GM12891 (cell line): ENCODE results near the gene GLIS1.

ENCODE experiments used
- DNase-seq: peaks from one replicate; pipeline ENCODE4 v3.0.0; 2011; ENCODE audit warnings: low spot score; ENCODE audit not compliant: insufficient read length
- FAIRE-seq: peaks from 2 replicates; lab custom pipeline; 2011; peaks lifted over from hg19 to GRCh38; lab: Jason Lieb, UNC
- PAX5 ChIP-seq: IDR thresholded peaks from 2 replicates; pipeline ENCODE4 v1.6.1; 2011; ENCODE audit warnings: low read length, moderate library complexity, mild to moderate bottlenecking; ENCODE audit not compliant: insufficient read depth, severe bottlenecking
- POLR2A ChIP-seq: IDR thresholded peaks from 2 replicates; pipeline ENCODE4 v1.6.1; 2011; ENCODE audit warnings: low read depth, low read length, control low read depth
- POLR2AphosphoS5 ChIP-seq: IDR thresholded peaks from 2 replicates; pipeline ENCODE4 v1.6.1; 2011; ENCODE audit warnings: low read depth, low read length, control low read depth
- POU2F2 ChIP-seq: IDR thresholded peaks from 2 replicates; pipeline ENCODE4 v1.6.1; 2011; ENCODE audit warnings: low read depth, mild to moderate bottlenecking, control low read depth, low read length, moderate library complexity
- SPI1 ChIP-seq: IDR thresholded peaks from 2 replicates; pipeline ENCODE4 v1.6.1; 2011; ENCODE audit warnings: low read depth, low read length, control low read depth
- TAF1 ChIP-seq: IDR thresholded peaks from 2 replicates; pipeline ENCODE4 v1.6.1; 2011; ENCODE audit warnings: low read depth, low read length, control low read depth

GLIS1 gene

GRCh38 chr1:53672785-53673184 is 66.2 kb downstream of the GLIS1 start:
- DNase-seq (no peak), FAIRE-seq (no peak)
- TF ChIP-seq SPI1 (no peak), TAF1 (no peak), POU2F2 (no peak), POLR2A (no peak), POLR2AphosphoS5 (no peak), PAX5 (no peak)

DNA sequence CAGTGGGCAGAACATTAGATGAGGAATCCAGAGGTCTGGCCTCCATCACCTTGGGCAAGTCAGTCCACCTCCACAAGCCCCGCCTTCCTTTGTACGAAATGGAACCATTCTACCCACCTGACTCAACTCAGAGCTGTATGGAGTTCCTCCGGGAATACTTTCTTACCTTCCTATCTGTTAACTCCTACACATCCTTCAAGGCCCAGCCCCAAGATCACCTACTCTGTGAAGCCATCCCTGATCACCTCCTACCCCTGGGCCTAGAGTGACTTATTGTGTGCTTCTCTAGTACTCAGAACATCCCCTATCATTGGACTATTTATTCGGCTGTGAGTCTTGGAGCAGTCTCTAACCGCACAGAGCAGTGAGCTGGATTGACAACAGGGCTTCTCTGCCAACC is 66.7 kb downstream of the GLIS1 start:
- DNase-seq (no peak), FAIRE-seq (no peak)
- TF ChIP-seq POLR2AphosphoS5 (no peak), TAF1 (no peak), SPI1 (no peak), POU2F2 (no peak), PAX5 (no peak), POLR2A (no peak)

GRCh38 chr1:53669621-53670191 is 69.3 kb downstream of the GLIS1 start:
- no peak for TF ChIP-seq POLR2A
- TF ChIP-seq POU2F2: no peak
- no peak for TF ChIP-seq POLR2AphosphoS5
- no peak for TF ChIP-seq TAF1
- TF ChIP-seq PAX5: no peak
- no peak for TF ChIP-seq SPI1
- DNase-seq (no peak), FAIRE-seq (no peak)

GRCh38 chr1:53666566-53666965 is 72.4 kb downstream of the GLIS1 start:
- no peak for DNase-seq
- FAIRE-seq: no peak
- TF ChIP-seq POLR2A (no peak), SPI1 (no peak), POLR2AphosphoS5 (no peak), PAX5 (no peak), POU2F2 (no peak), TAF1 (no peak)

GRCh38 chr1:53665996-53666395 is 73.0 kb downstream of the GLIS1 start:
- DNase-seq: no peak
- FAIRE-seq: no peak
- TF ChIP-seq PAX5: no peak
- TF ChIP-seq SPI1: no peak
- no peak for TF ChIP-seq POLR2A
- TF ChIP-seq POU2F2: no peak
- no peak for TF ChIP-seq TAF1
- TF ChIP-seq POLR2AphosphoS5: no peak

GRCh38 chr1:53663529-53664300 is 75.2 kb downstream of the GLIS1 start:
- no peak for TF ChIP-seq POLR2AphosphoS5
- TF ChIP-seq POU2F2: no peak
- no peak for TF ChIP-seq TAF1
- TF ChIP-seq POLR2A: no peak
- no peak for TF ChIP-seq SPI1
- TF ChIP-seq PAX5: no peak
- FAIRE-seq: no peak
- DNase-seq: no peak

DNA sequence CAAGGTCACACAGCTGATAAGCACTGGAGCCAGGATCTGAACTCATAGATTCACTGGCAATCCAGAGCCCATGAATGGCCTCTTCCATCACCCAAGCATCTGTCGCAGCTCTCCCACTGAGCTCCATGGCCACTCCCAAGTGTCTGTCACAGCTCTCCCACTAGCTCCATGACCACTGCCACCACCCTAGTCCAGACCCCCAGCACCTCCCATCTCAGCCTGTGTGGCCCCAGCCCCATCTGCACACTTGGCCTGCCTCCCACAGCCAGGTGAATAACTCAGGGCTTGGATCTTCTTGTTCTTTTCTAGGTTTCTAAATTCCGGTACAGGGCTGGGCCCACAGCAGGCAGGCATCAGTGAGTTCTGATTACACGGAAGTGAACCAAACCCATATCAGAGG is 76.0 kb downstream of the GLIS1 start:
- FAIRE-seq: no peak
- TF ChIP-seq POU2F2 (no peak), POLR2A (no peak), SPI1 (no peak), PAX5 (no peak), TAF1 (no peak), POLR2AphosphoS5 (no peak)
- no peak for DNase-seq

GRCh38 chr1:53662169-53662568 is 76.8 kb downstream of the GLIS1 start:
- DNase-seq (no peak), FAIRE-seq (no peak)
- TF ChIP-seq SPI1: no peak
- no peak for TF ChIP-seq POU2F2
- TF ChIP-seq POLR2AphosphoS5: no peak
- no peak for TF ChIP-seq POLR2A
- no peak for TF ChIP-seq TAF1
- TF ChIP-seq PAX5: no peak

GRCh38 chr1:53661496-53661895 is 77.5 kb downstream of the GLIS1 start:
- no peak for FAIRE-seq

More at GRCh38 chr1:53661496-53661895, 77.5 kb downstream of the GLIS1 start:
- TF ChIP-seq POLR2A (no peak), POU2F2 (no peak), PAX5 (no peak), SPI1 (no peak), POLR2AphosphoS5 (no peak), TAF1 (no peak)
- no peak for DNase-seq
